Neural progenitor cell (in vitro differentiated cells): ENCODE data around the gene OAS1. TPM values are rescaled to one million over a fixed set of nuclear protein-coding genes. Genes with fewer than 3 reads are reported as not detected.

Experiments
- DNase-seq: peaks from one replicate; pipeline ENCODE4 v3.0.0-alpha.2; 2016; ENCODE audit warnings: low spot score
- H2AFZ ChIP-seq: fragments of 200-600 bp; sonication (generic); replicated peaks from 2 replicates; pipeline ENCODE4 v1.6.1; 2016; ENCODE audit warnings: antibody characterized with exemption
- H3F3A ChIP-seq: fragments of 200-600 bp; sonication (generic); 2 replicates; pipeline ENCODE4 v1.6.1; 2016; ENCODE audit warnings: antibody characterized with exemption, low read depth
- H3K27ac ChIP-seq: fragments of 200-600 bp; sonication (generic); 2 replicates; pipeline ENCODE4 v1.5.1; 2016; ENCODE audit warnings: mild to moderate bottlenecking
- H3K27me3 ChIP-seq: fragments of 200-600 bp; sonication (generic); 2 replicates; pipeline ENCODE4 v1.6.1; 2016; ENCODE audit warnings: mild to moderate bottlenecking, moderate library complexity
- H3K36me3 ChIP-seq: fragments of 200-600 bp; sonication (generic); 2 replicates; pipeline ENCODE4 v1.5.1; 2016
- H3K4me1 ChIP-seq: fragments of 200-600 bp; sonication (generic); 2 replicates; pipeline ENCODE4 v1.6.1; 2016; ENCODE audit warnings: mixed run types
- H3K4me2 ChIP-seq: fragments of 200-600 bp; sonication (generic); 2 replicates; pipeline ENCODE4 v1.6.1; 2016
- H3K4me3 ChIP-seq: fragments of 200-600 bp; sonication (generic); 2 replicates; pipeline ENCODE4 v1.5.1; 2016
- H3K79me2 ChIP-seq: fragments of 200-600 bp; sonication (generic); 2 replicates; pipeline ENCODE4 v1.6.1; 2016; ENCODE audit warnings: low read depth
- H3K9ac ChIP-seq: fragments of 200-600 bp; sonication (generic); 2 replicates; pipeline ENCODE4 v1.6.1; 2016
- H3K9me3 ChIP-seq: fragments of 200-600 bp; sonication (generic); 2 replicates; pipeline ENCODE4 v1.5.1; 2016; ENCODE audit warnings: low read depth
- H4K20me1 ChIP-seq: fragments of 200-600 bp; sonication (generic); 2 replicates; pipeline ENCODE4 v1.6.1; 2016; ENCODE audit warnings: low read depth
- H3K27ac Mint-ChIP-seq: 3 replicates; pipeline ENCODE4 v1.8.0; 2021; ENCODE audit warnings: mixed read lengths
- H3K27me3 Mint-ChIP-seq: 2 replicates; pipeline ENCODE4 v1.8.0; 2022; ENCODE audit warnings: low read depth, mild to moderate bottlenecking, inconsistent platforms, moderate library complexity, mixed read lengths; ENCODE audit not compliant: insufficient read depth
- H3K36me3 Mint-ChIP-seq: 3 replicates; pipeline ENCODE4 v1.8.0; 2021; ENCODE audit warnings: mixed read lengths
- H3K4me1 Mint-ChIP-seq: 3 replicates; pipeline ENCODE4 v1.8.0; 2021; ENCODE audit warnings: mixed read lengths
- H3K4me3 Mint-ChIP-seq: 3 replicates; pipeline ENCODE4 v1.8.0; 2021; ENCODE audit warnings: mild to moderate bottlenecking, moderate library complexity, mixed read lengths
- H3K9me3 Mint-ChIP-seq: 3 replicates; pipeline ENCODE4 v1.8.0; 2020; ENCODE audit warnings: mixed read lengths
- EZH2 ChIP-seq: fragments of 200-600 bp; sonication (generic); IDR thresholded peaks from 2 replicates; pipeline ENCODE4 v1.6.1; 2017; ENCODE audit warnings: antibody characterized with exemption, mild to moderate bottlenecking, moderate library complexity
- EZH2phosphoT487 ChIP-seq: fragments of 200-600 bp; sonication (generic); IDR thresholded peaks from 2 replicates; pipeline ENCODE4 v1.6.1; 2017; ENCODE audit warnings: antibody characterized with exemption
- total RNA-seq: library from RNA; depleted of rRNA; stranded (reverse); fragments of >200 nt; gene quantifications from 2 replicates; pipeline ENCODE4 v1.2.3, GENCODE V29; 2015; ENCODE audit warnings: low replicate concordance
- TF ChIP-seq, protein P1 (sequence below): fragments of 200-600 bp; sonication (generic); IDR thresholded peaks from 2 replicates; pipeline ENCODE4 v1.5.1; 2017; ENCODE audit warnings: antibody characterized with exemption, mild to moderate bottlenecking

The OAS1 gene
- total RNA-seq, result not detected in 2 replicates

GRCh38 chr12:112906712-112907414, at the start of gene OAS1:
Gene OAS1 (plus strand): TSS chr12:112906962. CDS start chr12:112907040, 78 bp downstream.
- TF ChIP-seq EZH2phosphoT487 (no peak), EZH2 (no peak)
- TF ChIP-seq, protein P1, sequence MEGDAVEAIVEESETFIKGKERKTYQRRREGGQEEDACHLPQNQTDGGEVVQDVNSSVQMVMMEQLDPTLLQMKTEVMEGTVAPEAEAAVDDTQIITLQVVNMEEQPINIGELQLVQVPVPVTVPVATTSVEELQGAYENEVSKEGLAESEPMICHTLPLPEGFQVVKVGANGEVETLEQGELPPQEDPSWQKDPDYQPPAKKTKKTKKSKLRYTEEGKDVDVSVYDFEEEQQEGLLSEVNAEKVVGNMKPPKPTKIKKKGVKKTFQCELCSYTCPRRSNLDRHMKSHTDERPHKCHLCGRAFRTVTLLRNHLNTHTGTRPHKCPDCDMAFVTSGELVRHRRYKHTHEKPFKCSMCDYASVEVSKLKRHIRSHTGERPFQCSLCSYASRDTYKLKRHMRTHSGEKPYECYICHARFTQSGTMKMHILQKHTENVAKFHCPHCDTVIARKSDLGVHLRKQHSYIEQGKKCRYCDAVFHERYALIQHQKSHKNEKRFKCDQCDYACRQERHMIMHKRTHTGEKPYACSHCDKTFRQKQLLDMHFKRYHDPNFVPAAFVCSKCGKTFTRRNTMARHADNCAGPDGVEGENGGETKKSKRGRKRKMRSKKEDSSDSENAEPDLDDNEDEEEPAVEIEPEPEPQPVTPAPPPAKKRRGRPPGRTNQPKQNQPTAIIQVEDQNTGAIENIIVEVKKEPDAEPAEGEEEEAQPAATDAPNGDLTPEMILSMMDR, result no peak
- H3K4me3 ChIP-seq, result no peak within 1 kb of the TSS
- Mint-ChIP-seq H3K9me3 (peaks cover 8% of the 10 kb centered on the region), H3K4me3 (no peak within 1 kb of the TSS), H3K4me1 (peaks cover 7% of the 10 kb centered on the region), H3K27me3 (peaks cover 8% of the 10 kb centered on the region), H3K36me3 (no peaks in the 10 kb centered on the region), H3K27ac (no peak within 1 kb of the TSS)
- no peaks in the 10 kb centered on the region for H4K20me1 ChIP-seq
- no peak within 1 kb of the TSS for H3K27ac ChIP-seq
- no peaks in the 10 kb centered on the region for H3K9me3 ChIP-seq
- H3K36me3 ChIP-seq, result no peaks in the 10 kb centered on the region
- H2AFZ ChIP-seq, result peak within 1 kb of the TSS; percentile 30
- H3K9ac ChIP-seq, result no peak within 1 kb of the TSS
- no peak within 1 kb of the TSS for H3K4me2 ChIP-seq
- H3K27me3 ChIP-seq, result no peaks in the 10 kb centered on the region
- no peaks in the 10 kb centered on the region for H3K79me2 ChIP-seq
- peak; percentile 7 for DNase-seq
- peaks cover 6% of the 10 kb centered on the region for H3K4me1 ChIP-seq
- H3F3A ChIP-seq, result no peaks in the 10 kb centered on the region

DNA sequence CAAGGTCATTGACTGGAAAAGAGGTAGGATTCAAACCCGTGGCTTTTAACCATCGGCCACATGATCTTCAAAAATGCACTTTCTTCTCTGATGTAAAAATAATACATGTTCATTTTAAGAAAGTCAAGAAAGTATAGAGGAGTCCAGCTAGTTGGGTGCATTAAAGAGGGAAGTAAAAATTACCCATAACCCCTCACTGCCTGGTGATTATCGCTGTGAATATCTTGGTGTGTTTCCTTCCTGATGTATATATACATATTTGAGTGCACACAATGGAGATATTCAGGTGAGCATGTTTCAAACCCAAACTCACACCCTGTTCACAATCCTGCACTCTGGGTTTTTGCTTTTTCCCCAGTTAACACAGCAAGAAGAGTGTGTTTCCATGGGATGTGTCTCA, 47.5 kb upstream of the OAS1 start:
- Mint-ChIP-seq H3K27ac (no peak overlapping the region), H3K4me1 (no peaks in the 10 kb centered on the region), H3K4me3 (no peak overlapping the region), H3K27me3 (peaks cover 7% of the 10 kb centered on the region), H3K36me3 (peaks cover 3% of the 10 kb centered on the region), H3K9me3 (peaks cover 2% of the 10 kb centered on the region)
- Histone ChIP-seq H3K79me2 (no peaks in the 10 kb centered on the region), H3K27ac (no peak overlapping the region), H2AFZ (no peak overlapping the region), H3K4me2 (no peak overlapping the region), H3K9me3 (no peaks in the 10 kb centered on the region), H3F3A (no peaks in the 10 kb centered on the region), H3K27me3 (no peaks in the 10 kb centered on the region), H3K9ac (no peak overlapping the region), H3K4me3 (no peak overlapping the region), H3K36me3 (no peaks in the 10 kb centered on the region), H3K4me1 (peaks cover 8% of the 10 kb centered on the region), H4K20me1 (no peaks in the 10 kb centered on the region)
- TF ChIP-seq EZH2phosphoT487, result no peak
- TF ChIP-seq, protein P1, result no peak
- TF ChIP-seq EZH2, result no peak
- DNase-seq, result no peak

DNA sequence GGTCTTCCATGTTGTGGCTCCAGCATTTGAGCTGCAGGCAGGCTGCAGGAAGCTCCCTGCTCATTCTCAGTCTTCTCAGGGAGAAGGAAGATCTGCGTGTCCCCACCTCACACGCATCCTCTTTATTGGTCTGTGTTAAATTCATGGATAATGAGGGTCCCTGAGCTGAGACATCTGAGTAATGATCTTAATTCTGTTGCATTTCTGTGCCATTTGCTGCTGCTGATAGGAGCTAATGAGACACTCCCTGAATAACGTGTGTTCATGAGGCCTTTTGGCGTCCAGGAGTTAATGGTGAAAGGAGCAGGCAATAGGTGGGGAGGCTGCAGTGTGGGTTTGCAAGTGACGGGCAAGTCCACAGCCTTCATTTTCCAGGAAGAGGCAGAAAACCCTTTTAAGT, 46.6 kb upstream of the OAS1 start:
- peaks cover 3% of the 10 kb centered on the region for H3K36me3 Mint-ChIP-seq
- H3K27me3 Mint-ChIP-seq, result peaks cover 12% of the 10 kb centered on the region
- no peak for DNase-seq

More for the DNA sequence above, 46.6 kb upstream of the OAS1 start:
- Histone ChIP-seq H3K4me1 (peaks cover 5% of the 10 kb centered on the region), H3F3A (no peaks in the 10 kb centered on the region), H3K36me3 (no peaks in the 10 kb centered on the region), H3K27me3 (no peaks in the 10 kb centered on the region), H2AFZ (no peak overlapping the region), H3K79me2 (no peaks in the 10 kb centered on the region), H3K4me2 (no peak overlapping the region), H3K27ac (no peak overlapping the region), H3K9me3 (no peaks in the 10 kb centered on the region), H3K9ac (no peak overlapping the region), H4K20me1 (no peaks in the 10 kb centered on the region), H3K4me3 (no peak overlapping the region)
- no peak overlapping the region for H3K4me3 Mint-ChIP-seq
- TF ChIP-seq EZH2, result no peak
- TF ChIP-seq EZH2phosphoT487, result no peak
- TF ChIP-seq, protein P1, result no peak
- peaks cover 2% of the 10 kb centered on the region for H3K9me3 Mint-ChIP-seq
- H3K4me1 Mint-ChIP-seq, result no peaks in the 10 kb centered on the region
- no peak overlapping the region for H3K27ac Mint-ChIP-seq
